GM19099 (cell line): Measurements from ENCODE around the gene ATP2C2.

Source experiments
- POLR2A ChIP-seq: IDR thresholded peaks from 3 replicates; pipeline ENCODE4 v1.6.1; 2011; ENCODE audit warnings: low read depth; ENCODE audit not compliant: insufficient read length; ENCODE audit errors: extremely low read depth

Gene ATP2C2

GRCh38 chr16:84416407-84417321 lies 48.3 kb downstream of the ATP2C2 start:
- TF ChIP-seq POLR2A = no peak

GRCh38 chr16:84418056-84418849 lies 49.9 kb downstream of the ATP2C2 start:
- TF ChIP-seq POLR2A = no peak

GRCh38 chr16:84419730-84420129 lies 51.4 kb downstream of the ATP2C2 start:
- TF ChIP-seq POLR2A = no peak

GRCh38 chr16:84421081-84421937 lies 53.0 kb downstream of the ATP2C2 start:
- no peak for TF ChIP-seq POLR2A

GRCh38 chr16:84421938-84422220 lies 53.5 kb downstream of the ATP2C2 start:
- no peak for TF ChIP-seq POLR2A

- no peak for TF ChIP-seq POLR2A
Measured at GRCh38 chr16:84423416-84423837, 55.1 kb downstream of the ATP2C2 start.

GRCh38 chr16:84425696-84426095 lies 57.4 kb downstream of the ATP2C2 start:
- no peak for TF ChIP-seq POLR2A

GRCh38 chr16:84426804-84427203 lies 58.5 kb downstream of the ATP2C2 start:
- no peak for TF ChIP-seq POLR2A

GRCh38 chr16:84427553-84427952 lies 59.2 kb downstream of the ATP2C2 start:
- TF ChIP-seq POLR2A = no peak

- TF ChIP-seq POLR2A = no peak
Measured at GRCh38 chr16:84430860-84431259, 62.5 kb downstream of the ATP2C2 start.

- no peak for TF ChIP-seq POLR2A
Measured at GRCh38 chr16:84434800-84435199, 66.5 kb downstream of the ATP2C2 start.

- TF ChIP-seq POLR2A = no peak
Measured at GRCh38 chr16:84436196-84436595, 67.9 kb downstream of the ATP2C2 start.

- no peak for TF ChIP-seq POLR2A
Measured at GRCh38 chr16:84438971-84439696, 70.8 kb downstream of the ATP2C2 start.

- TF ChIP-seq POLR2A = no peak
Measured at GRCh38 chr16:84442416-84443145, 74.2 kb downstream of the ATP2C2 start.

- TF ChIP-seq POLR2A = no peak
Measured at GRCh38 chr16:84443166-84443802, 74.9 kb downstream of the ATP2C2 start.
